Right lobe of liver (tissue), 6 donors: ENCODE data around the gene SNED1. TPM values are rescaled to one million over a fixed set of nuclear protein-coding genes. Genes with fewer than 3 reads are reported as not detected.

Source experiments
- ATAC-seq, 4 donors: fragments of 200-7000 bp; cut with Tn5 transposase; one replicate each; pipeline ENCODE4 v1.9.1; 2020; ENCODE audit warnings: mild to moderate bottlenecking in 4 of 4, moderate library complexity in 4 of 4
- DNase-seq, 3 donors: peaks; one replicate each; pipeline ENCODE4 v3.0.0-alpha.2; 2020
- H3K27ac ChIP-seq, 3 donors: fragments of 200-600 bp; one replicate each; pipeline ENCODE4 v1.8.0; 2022
- H3K27me3 ChIP-seq, 2 donors: fragments of 200-600 bp; one replicate each; pipeline ENCODE4 v1.8.0; 2022
- H3K36me3 ChIP-seq, 4 donors: fragments of 200-600 bp; sonication (generic) in 1 of 4; one replicate each; pipeline versions ENCODE4 v1.5.1 to v1.8.0; 2017 to 2022; ENCODE audit warnings: control low read depth in 1 of 4
- H3K4me1 ChIP-seq, 4 donors: fragments of 200-600 bp; sonication (generic) in 1 of 4; one replicate each; pipeline versions ENCODE4 v1.5.1 to v1.8.0; 2017 to 2022; ENCODE audit warnings: control low read depth in 1 of 4
- H3K4me3 ChIP-seq, 3 donors: fragments of 200-600 bp; one replicate each; pipeline ENCODE4 v1.8.0; 2022
- H3K9me3 ChIP-seq, 4 donors: fragments of 200-600 bp; sonication (generic) in 1 of 4; one replicate each; pipeline versions ENCODE4 v1.5.1 to v1.8.0; 2017 to 2022; ENCODE audit warnings: control low read depth in 1 of 4
- POLR2A ChIP-seq: fragments of 450-650 bp; IDR thresholded peaks from one replicate; pipeline ENCODE4 v1.6.1; 2017; ENCODE audit warnings: antibody characterized with exemption, mild to moderate bottlenecking
- WGBS: methylation state at CpG from one replicate; pipeline ENCODE4 v1.1.6; 2018; ENCODE audit warnings: low coverage, low lambda C conversion rate; ENCODE audit not compliant: insufficient coverage; ENCODE audit errors: missing lambda C conversion rate; 5-methylcytosine and 5-hydroxymethylcytosine counted together
- intact Hi-C, 2 donors: fragments of 100-400 bp; cut with DNase I; formaldehyde crosslinking; loops; one replicate each; pipeline versions ENCODE4 v1.11.2 to v1.14.1; 2022
- total RNA-seq, 6 experiments: library from RNA; depleted of rRNA in 2 of 6; stranded (reverse); fragments of >200 nt in 2 of 6; fragmentation: NEBNext Ultra II Directional in 3 of 6; extraction: Animal tissue kit (Norgen Biotek cat#: 25700) in 3 of 6; gene quantifications; one replicate each; pipeline versions ENCODE4 v1.1.0 to v1.2.4, GENCODE V29; 2016 to 2023
- TF ChIP-seq, protein P1 (sequence below), 4 donors: fragments of 200-600 bp in 3 of 4; fragments of 450-650 bp in 1 of 4; IDR thresholded peaks; one replicate each; pipeline versions ENCODE4 v1.5.1 to v1.8.0; 2016 to 2022; ENCODE audit warnings: antibody characterized with exemption in 4 of 4, mild to moderate bottlenecking in 2 of 4
- donor health status: DM: no; HTN: yes; CAD: no.
- donor health status: DM: no; HTN: no; CAD: no.
- donor health status: DM: no; HTN: no; CAD: no.
- donor health status: DM: no; HTN: yes; CAD: no.
- donor health status: DM: no; HTN: yes; CAD: no.

Gene SNED1
- total RNA-seq, 6 experiments from 2014 or later: 7.4 to 27.8 (median 13.2) TPM

DNA sequence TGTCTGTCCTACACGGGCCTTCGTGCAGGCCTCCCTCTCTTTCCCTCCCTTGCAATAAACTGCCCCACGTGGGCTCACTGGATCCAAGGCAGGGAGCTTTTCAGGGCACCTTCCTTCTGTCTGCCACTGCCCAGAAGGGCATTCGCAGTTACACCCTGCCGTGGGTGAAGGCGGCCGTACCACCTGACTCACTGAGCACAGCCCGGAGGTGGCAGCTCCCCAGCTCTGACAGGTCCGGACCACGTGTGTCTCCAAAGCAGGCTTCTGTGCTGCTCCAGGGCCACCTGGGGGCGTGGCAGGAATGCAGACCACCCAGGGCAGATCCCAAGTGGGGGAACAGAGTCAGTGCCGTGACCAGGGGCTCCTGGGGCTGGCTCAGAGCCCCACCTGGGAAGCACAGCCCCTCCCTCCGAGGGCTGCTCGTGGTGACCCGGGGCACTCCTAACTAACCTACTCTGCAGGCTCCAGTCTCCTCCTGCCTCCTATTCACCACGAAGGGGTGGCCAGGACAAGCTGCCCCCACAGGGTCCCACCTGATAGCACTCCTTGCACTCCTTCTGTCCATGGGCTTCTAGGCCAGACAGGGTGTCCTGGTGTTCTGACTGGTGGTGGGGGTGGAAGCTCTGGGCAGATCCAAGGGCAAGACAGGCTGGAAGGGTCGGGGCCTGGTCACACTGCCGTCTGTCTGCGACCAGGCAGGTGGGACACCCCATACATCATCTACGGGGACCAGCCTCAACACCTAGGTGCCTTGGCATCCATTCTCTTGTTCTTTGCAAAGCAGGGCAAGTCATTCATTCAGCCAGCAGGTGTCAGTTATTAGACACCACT, 9.7 kb downstream of the SNED1 start:
- ATAC-seq (no peak), DNase-seq (no peak)
- H3K27ac ChIP-seq: no peak overlapping the region
- WGBS: 84% methylated on average over 9 of the region's 20 CpGs
- H3K27me3 ChIP-seq: no peaks in the 10 kb centered on the region
- H3K4me3 ChIP-seq: no peak overlapping the region
- H3K36me3 ChIP-seq: no peaks in the 10 kb centered on the region
- H3K4me1 ChIP-seq: no peaks in the 10 kb centered on the region
- peaks cover 0 to 3% (median 0%) of the 10 kb centered on the region in 4 donors for H3K9me3 ChIP-seq
- intact Hi-C loops: no loop called here
- TF ChIP-seq POLR2A: no peak
- TF ChIP-seq, protein P1, sequence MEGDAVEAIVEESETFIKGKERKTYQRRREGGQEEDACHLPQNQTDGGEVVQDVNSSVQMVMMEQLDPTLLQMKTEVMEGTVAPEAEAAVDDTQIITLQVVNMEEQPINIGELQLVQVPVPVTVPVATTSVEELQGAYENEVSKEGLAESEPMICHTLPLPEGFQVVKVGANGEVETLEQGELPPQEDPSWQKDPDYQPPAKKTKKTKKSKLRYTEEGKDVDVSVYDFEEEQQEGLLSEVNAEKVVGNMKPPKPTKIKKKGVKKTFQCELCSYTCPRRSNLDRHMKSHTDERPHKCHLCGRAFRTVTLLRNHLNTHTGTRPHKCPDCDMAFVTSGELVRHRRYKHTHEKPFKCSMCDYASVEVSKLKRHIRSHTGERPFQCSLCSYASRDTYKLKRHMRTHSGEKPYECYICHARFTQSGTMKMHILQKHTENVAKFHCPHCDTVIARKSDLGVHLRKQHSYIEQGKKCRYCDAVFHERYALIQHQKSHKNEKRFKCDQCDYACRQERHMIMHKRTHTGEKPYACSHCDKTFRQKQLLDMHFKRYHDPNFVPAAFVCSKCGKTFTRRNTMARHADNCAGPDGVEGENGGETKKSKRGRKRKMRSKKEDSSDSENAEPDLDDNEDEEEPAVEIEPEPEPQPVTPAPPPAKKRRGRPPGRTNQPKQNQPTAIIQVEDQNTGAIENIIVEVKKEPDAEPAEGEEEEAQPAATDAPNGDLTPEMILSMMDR (IDR thresholded peaks at IDR 0.05): no peak

DNA sequence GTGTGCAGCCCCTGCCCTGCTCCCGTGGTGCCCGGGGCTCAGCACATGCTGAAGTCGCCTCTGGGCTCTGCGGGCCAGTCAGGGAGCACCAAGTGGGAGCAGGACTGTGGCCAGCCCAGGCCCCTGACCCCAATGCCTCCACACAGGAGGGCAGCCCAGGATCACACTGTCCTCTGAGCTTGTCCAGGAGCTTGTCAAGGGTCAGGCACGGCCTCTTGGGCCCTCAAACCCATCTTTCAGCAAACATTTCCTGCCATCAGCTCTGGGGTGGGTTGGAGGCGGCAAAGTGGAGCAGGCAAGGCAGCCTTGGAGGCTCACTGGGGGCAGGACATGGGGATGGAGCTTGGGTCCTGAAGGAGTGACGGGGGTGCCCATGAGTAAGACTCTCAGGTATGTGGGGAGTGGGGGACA, 10.3 kb downstream of the SNED1 start:
- Histone ChIP-seq H3K36me3 (no peaks in the 10 kb centered on the region), H3K9me3 (peaks cover 0 to 3% (median 0%) of the 10 kb centered on the region in 4 donors), H3K27ac (no peak overlapping the region), H3K27me3 (no peaks in the 10 kb centered on the region), H3K4me1 (no peaks in the 10 kb centered on the region), H3K4me3 (no peak overlapping the region)
- no peak for TF ChIP-seq POLR2A
- TF ChIP-seq, protein P1 (IDR thresholded peaks at IDR 0.05): no peak
- intact Hi-C loops: no loop called here
- 100% methylated on average over 1 of the region's 7 CpGs for WGBS
- DNase-seq: no peak
- ATAC-seq: no peak

DNA sequence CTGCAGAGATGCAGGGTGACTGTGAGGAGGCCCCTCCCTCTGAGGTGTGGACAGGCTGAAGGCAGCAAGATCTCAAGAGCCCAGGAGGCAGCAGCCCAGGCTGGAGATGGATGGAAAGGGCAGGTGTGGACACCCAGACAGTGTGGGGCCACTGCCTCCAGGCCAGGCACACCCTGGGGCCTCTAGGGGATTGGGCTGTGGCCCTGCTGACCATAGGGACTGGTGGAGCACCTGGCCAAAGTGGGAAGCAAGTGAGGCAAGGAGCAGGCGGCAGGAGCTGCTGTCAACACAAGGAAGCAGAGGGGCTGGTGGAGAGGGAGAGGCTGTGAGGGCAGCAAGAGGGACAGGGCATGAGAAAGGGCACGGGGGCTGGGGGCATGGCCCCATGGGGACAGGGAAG, 10.8 kb downstream of the SNED1 start:
- Histone ChIP-seq H3K36me3 (no peaks in the 10 kb centered on the region), H3K4me3 (no peak overlapping the region), H3K27me3 (no peaks in the 10 kb centered on the region), H3K27ac (no peak overlapping the region), H3K4me1 (no peaks in the 10 kb centered on the region), H3K9me3 (no peaks in the 10 kb centered on the region)
- intact Hi-C loops: no loop called here
- TF ChIP-seq POLR2A: no peak
- TF ChIP-seq, protein P1 (IDR thresholded peaks at IDR 0.05): no peak
- WGBS: 60% methylated on average over 1 of the region's 2 CpGs
- ATAC-seq: no peak
- DNase-seq: no peak

DNA sequence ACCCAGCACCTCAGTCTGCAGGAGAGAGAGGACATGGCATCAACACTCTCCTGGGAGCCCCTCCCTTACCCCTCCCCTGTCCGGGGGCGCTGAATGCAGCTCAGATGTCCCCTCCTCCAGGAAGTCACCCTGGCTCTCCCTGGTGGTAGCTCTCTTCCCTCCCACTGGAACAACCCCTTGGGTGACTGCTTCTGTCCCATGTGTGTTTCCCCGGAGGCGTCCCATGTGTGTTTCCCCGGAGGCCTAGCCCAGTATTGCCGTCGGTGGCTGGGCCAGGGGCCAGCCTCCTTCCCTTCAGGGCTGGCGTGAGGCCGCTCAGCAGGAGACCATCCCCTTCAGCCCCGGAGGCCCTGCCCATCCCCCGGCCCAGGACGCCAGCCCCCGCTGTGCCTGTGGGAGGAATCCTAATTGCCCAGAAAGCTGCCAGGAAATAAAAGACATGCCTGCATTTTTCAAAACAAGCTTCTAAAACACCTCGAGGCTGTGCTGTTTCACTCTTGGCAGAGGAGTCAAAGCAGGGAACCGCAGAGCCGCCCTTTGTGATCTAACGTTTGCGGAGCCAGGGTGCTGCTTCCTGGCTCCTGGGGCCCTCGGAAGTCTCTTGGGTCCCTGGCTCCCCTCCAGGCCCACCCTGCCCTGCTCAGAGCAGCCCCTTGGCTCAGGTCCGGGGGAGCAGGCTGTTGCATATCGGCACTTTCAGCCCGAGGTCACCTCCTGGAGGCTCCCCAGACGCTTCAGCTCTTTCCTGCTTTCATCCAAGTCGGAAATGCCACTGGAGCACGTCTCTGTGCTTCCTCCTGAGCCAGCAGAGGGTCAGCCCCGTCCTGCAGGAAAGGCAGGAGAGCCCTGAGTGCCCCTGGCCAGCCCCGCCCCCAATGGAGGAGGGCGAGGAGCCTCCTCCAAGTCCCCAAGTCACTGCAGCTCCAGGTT, 11.4 kb downstream of the SNED1 start:
- intact Hi-C loops: no loop called here
- Histone ChIP-seq H3K9me3 (no peaks in the 10 kb centered on the region), H3K4me3 (no peak overlapping the region), H3K4me1 (no peaks in the 10 kb centered on the region), H3K36me3 (no peaks in the 10 kb centered on the region), H3K27ac (no peak overlapping the region), H3K27me3 (no peaks in the 10 kb centered on the region)
- TF ChIP-seq, protein P1 (IDR thresholded peaks at IDR 0.05): no peak
- TF ChIP-seq POLR2A: no peak
- 33% methylated on average over 8 of the region's 28 CpGs for WGBS
- ATAC-seq (peak; percentile 62 to 72 (median 72)), DNase-seq (peak in 2 of 3 donors; percentile 57 to 60)
